Loucy (cell line): ENCODE measurements around the gene IL22RA2.

Experiments
- H2AFZ ChIP-seq: fragments of 200-600 bp; sonication (generic); 2 replicates; pipeline ENCODE4 v1.6.0; 2016; ENCODE audit warnings: antibody characterized with exemption, mild to moderate bottlenecking, low read length, moderate library complexity
- H3F3A ChIP-seq: fragments of 200-600 bp; 2 replicates; pipeline ENCODE4 v1.6.0; 2016; ENCODE audit warnings: antibody characterized with exemption, low read depth, mild to moderate bottlenecking
- H3K27me3 ChIP-seq: fragments of 200-600 bp; sonication (generic); 2 replicates; pipeline ENCODE4 v1.6.1; 2014; ENCODE audit warnings: low read length, mild to moderate bottlenecking; ENCODE audit not compliant: insufficient read depth, poor library complexity, severe bottlenecking
- H3K36me3 ChIP-seq: fragments of 200-600 bp; sonication (generic); 2 replicates; pipeline ENCODE4 v1.6.1; 2016; ENCODE audit warnings: low read length; ENCODE audit not compliant: insufficient read depth
- H3K4me1 ChIP-seq: fragments of 200-600 bp; sonication (generic); 2 replicates; pipeline ENCODE4 v1.5.1; 2014; ENCODE audit warnings: low read length, mild to moderate bottlenecking; ENCODE audit not compliant: insufficient read depth, poor library complexity, severe bottlenecking
- H3K4me2 ChIP-seq: fragments of 200-600 bp; sonication (generic); 2 replicates; pipeline ENCODE4 v1.6.0; 2014; ENCODE audit warnings: antibody characterized with exemption, low read length, low read depth, mild to moderate bottlenecking; ENCODE audit not compliant: poor library complexity, severe bottlenecking
- H3K4me3 ChIP-seq: fragments of 200-600 bp; sonication (generic); 2 replicates; pipeline ENCODE4 v1.5.1; 2014; ENCODE audit warnings: low read length, mild to moderate bottlenecking, mixed read lengths; ENCODE audit not compliant: poor library complexity, severe bottlenecking
- H3K79me2 ChIP-seq: fragments of 200-600 bp; sonication (generic); 2 replicates; pipeline ENCODE4 v1.6.1; 2014; ENCODE audit warnings: low read length; ENCODE audit not compliant: insufficient read depth
- H3K9ac ChIP-seq: fragments of 200-600 bp; sonication (generic); 2 replicates; pipeline ENCODE4 v1.6.0; 2014; ENCODE audit warnings: mild to moderate bottlenecking, low read depth, low read length, moderate library complexity; ENCODE audit not compliant: poor library complexity, severe bottlenecking
- H3K9me2 ChIP-seq: fragments of 200-600 bp; sonication (generic); replicated peaks from 2 replicates; pipeline ENCODE4 v1.6.1; 2016; ENCODE audit warnings: low read depth, low read length, mixed read lengths
- H3K9me3 ChIP-seq: fragments of 200-600 bp; sonication (generic); 2 replicates; pipeline ENCODE4 v1.6.1; 2014; ENCODE audit warnings: mild to moderate bottlenecking, antibody characterized with exemption, low read length, low read depth; ENCODE audit not compliant: insufficient read depth
- H4K20me1 ChIP-seq: fragments of 200-600 bp; sonication (generic); 2 replicates; pipeline ENCODE4 v1.6.0; 2014; ENCODE audit warnings: antibody characterized with exemption, low read length, mild to moderate bottlenecking; ENCODE audit not compliant: insufficient read depth, poor library complexity, severe bottlenecking
- CTCF ChIP-seq: fragments of 200-600 bp; sonication (generic); conservative IDR thresholded peaks from 2 replicates; pipeline ENCODE4 v1.5.1; 2014; ENCODE audit warnings: mild to moderate bottlenecking, antibody characterized with exemption, low read length
- EZH2phosphoT487 ChIP-seq: fragments of 200-600 bp; IDR thresholded peaks from 2 replicates; pipeline ENCODE4 v1.6.1; 2018; ENCODE audit warnings: antibody characterized with exemption, mild to moderate bottlenecking, moderate library complexity, borderline replicate concordance

Gene IL22RA2

DNA sequence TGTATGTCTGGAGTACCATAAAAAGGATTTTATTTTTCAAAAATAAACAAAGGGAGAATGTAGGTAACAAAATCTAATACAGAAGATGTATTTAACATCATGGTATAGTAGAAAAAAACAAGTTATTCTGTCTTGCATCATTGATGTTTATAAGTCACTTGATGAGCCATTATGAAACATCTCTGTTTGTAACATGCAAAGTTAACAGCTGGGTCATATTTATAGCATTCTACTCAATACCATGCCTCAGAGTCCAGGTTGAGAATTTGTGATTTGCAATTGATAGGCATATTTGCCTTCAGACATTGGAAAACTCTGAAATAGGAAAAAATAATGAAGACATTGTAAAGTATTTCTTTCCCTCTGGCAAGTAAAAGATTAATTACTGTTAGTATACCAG lies 76.4 kb downstream of the IL22RA2 start:
- Histone ChIP-seq H3F3A (no peaks in the 10 kb centered on the region), H2AFZ (no peak overlapping the region), H3K36me3 (no peaks in the 10 kb centered on the region), H3K9ac (no peak overlapping the region), H4K20me1 (no peaks in the 10 kb centered on the region), H3K4me2 (no peak overlapping the region), H3K9me2 (no peaks in the 10 kb centered on the region), H3K27me3 (no peaks in the 10 kb centered on the region), H3K4me1 (no peaks in the 10 kb centered on the region), H3K4me3 (no peak overlapping the region), H3K79me2 (no peaks in the 10 kb centered on the region), H3K9me3 (no peaks in the 10 kb centered on the region)
- no peak for TF ChIP-seq CTCF

GRCh38 chr6:137095651-137096238 lies 77.7 kb downstream of the IL22RA2 start:
- H2AFZ ChIP-seq = no peak overlapping the region

DNA sequence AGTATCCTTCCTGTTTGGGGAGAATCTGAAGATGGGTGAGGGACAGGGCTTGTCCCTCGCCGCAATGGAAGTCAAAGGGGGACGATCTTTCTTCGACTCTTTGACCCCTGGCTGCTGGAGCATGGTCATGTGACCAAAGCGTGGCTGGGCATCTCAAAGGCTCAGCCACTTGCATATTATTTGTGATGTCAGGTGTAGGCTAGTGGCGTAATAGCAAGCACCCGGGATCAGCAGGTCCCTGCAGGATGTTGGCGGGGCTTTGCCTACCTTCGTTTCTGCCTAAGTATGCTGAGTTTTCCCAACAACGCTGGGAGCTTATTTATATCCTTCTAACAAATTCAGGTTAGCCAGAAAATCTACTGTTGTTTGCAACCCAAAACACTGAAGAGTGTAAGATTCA lies 78.4 kb downstream of the IL22RA2 start:
- no peaks in the 10 kb centered on the region for H3K36me3 ChIP-seq
- H3F3A ChIP-seq = no peaks in the 10 kb centered on the region
- H3K79me2 ChIP-seq = no peaks in the 10 kb centered on the region
- no peak overlapping the region for H2AFZ ChIP-seq
- H3K4me2 ChIP-seq = no peak overlapping the region
- TF ChIP-seq CTCF (no peak), EZH2phosphoT487 (no peak)
- no peak overlapping the region for H3K9ac ChIP-seq
- no peaks in the 10 kb centered on the region for H3K9me2 ChIP-seq
- peaks cover 4% of the 10 kb centered on the region for H3K27me3 ChIP-seq
- no peak overlapping the region for H3K4me3 ChIP-seq
- no peaks in the 10 kb centered on the region for H4K20me1 ChIP-seq
- no peaks in the 10 kb centered on the region for H3K9me3 ChIP-seq
- H3K4me1 ChIP-seq = no peaks in the 10 kb centered on the region

More at GRCh38 chr6:137095651-137096238, 77.7 kb downstream of the IL22RA2 start:
- no peak for TF ChIP-seq CTCF
- TF ChIP-seq EZH2phosphoT487 = no peak
- Histone ChIP-seq H3K9ac (no peak overlapping the region), H3K79me2 (no peaks in the 10 kb centered on the region), H3K36me3 (no peaks in the 10 kb centered on the region), H3K4me3 (no peak overlapping the region), H3K9me3 (no peaks in the 10 kb centered on the region), H3K9me2 (no peaks in the 10 kb centered on the region), H3F3A (no peaks in the 10 kb centered on the region), H3K4me2 (no peak overlapping the region), H4K20me1 (no peaks in the 10 kb centered on the region), H3K4me1 (no peaks in the 10 kb centered on the region), H3K27me3 (peaks cover 4% of the 10 kb centered on the region)
